ENCODE measurements around the gene DNLZ.

- TF ChIP-seq CTCF (IDR thresholded peaks at IDR 0.05): no peak
- no peak for TF ChIP-seq POLR2AphosphoS5 (IDR thresholded peaks at IDR 0.05)
Observed at GRCh38 chr9:136396219-136396515, 32.6 kb upstream of the DNLZ start.
